GM12878 (cell line): ENCODE measurements around the gene GNA14. TPM values are rescaled to one million over a fixed set of nuclear protein-coding genes. Genes with fewer than 3 reads are reported as not detected.

Experiments
- ATAC-seq: fragments of 200-7000 bp; cut with Tn5 transposase; 3 replicates; pipeline ENCODE4 v1.9.1; 2020; ENCODE audit warnings: mild to moderate bottlenecking, moderate library complexity
- BruUV-seq: library from RNA; stranded (reverse); fragments of 400-500 nt; replicated peaks from 2 replicates; lab custom pipeline; 2021; lab: Mats Ljungman, UMichigan
- CTCF ChIA-PET: fragments of 300-600 bp; sonication (Branson Sonifier 250); formaldehyde crosslinking; extraction: SDS; loops from one replicate; lab custom pipeline; 2021; ENCODE audit warnings: inconsistent platforms; lab: Yijun Ruan, JAX
- POLR2A ChIA-PET: fragments of 350-600 bp; formaldehyde crosslinking; extraction: SDS; loops from one replicate; lab custom pipeline; 2021; ENCODE audit warnings: inconsistent platforms; lab: Charles Lee
- RAD21 ChIA-PET: fragments of 300-600 bp; sonication (Branson Sonifier 250); formaldehyde crosslinking; loops from one replicate; lab custom pipeline; 2023; ENCODE audit warnings: antibody characterized with exemption; ENCODE audit not compliant: unreplicated experiment; lab: Charles Lee
- SMC1A ChIA-PET: fragments of 300-600 bp; sonication (Branson Sonifier 250); formaldehyde crosslinking; loops from one replicate; lab custom pipeline; 2023; ENCODE audit not compliant: unreplicated experiment, uncharacterized antibody; lab: Charles Lee
- DNase-seq: peaks from one replicate; pipeline ENCODE4 v3.0.0-alpha.2; 2011; ENCODE audit warnings: low read depth, low spot score
- FAIRE-seq: peaks from 3 replicates; lab custom pipeline; 2011; peaks lifted over from hg19 to GRCh38; lab: Jason Lieb, UNC
- H2AFZ ChIP-seq: 2 replicates; pipeline ENCODE4 v1.6.0; 2011; ENCODE audit warnings: low read depth, low read length, control low read depth; ENCODE audit not compliant: control insufficient read depth
- H3K27ac ChIP-seq: 2 replicates; pipeline ENCODE4 v1.5.1; 2011; ENCODE audit warnings: control low read depth; ENCODE audit not compliant: control insufficient read depth, insufficient read depth
- H3K27me3 ChIP-seq, 2 experiments: replicated peaks in 1 of 2; 2 replicates each; pipeline versions ENCODE4 v1.6.0 to v1.6.1; 2011; ENCODE audit warnings: low read length in 1 of 2; ENCODE audit not compliant: control insufficient read depth in 2 of 2, insufficient read depth in 2 of 2
- H3K36me3 ChIP-seq, 2 experiments: 2 replicates each; pipeline ENCODE4 v1.5.1; 2011; ENCODE audit warnings: low read length in 1 of 2; ENCODE audit not compliant: control insufficient read depth in 2 of 2, insufficient read depth in 2 of 2
- H3K4me1 ChIP-seq: 2 replicates; pipeline ENCODE4 v1.6.1; 2011; ENCODE audit warnings: mild to moderate bottlenecking, low read length, moderate library complexity, mixed read lengths; ENCODE audit not compliant: control insufficient read depth, insufficient read depth
- H3K4me2 ChIP-seq: 2 replicates; pipeline ENCODE4 v1.6.0; 2011; ENCODE audit warnings: control low read depth; ENCODE audit not compliant: control insufficient read depth, insufficient read depth
- H3K4me3 ChIP-seq: fragments of 200-600 bp; sonication (generic); 2 replicates; pipeline ENCODE4 v1.5.1; 2016
- H3K79me2 ChIP-seq: 2 replicates; pipeline ENCODE4 v1.6.0; 2011; ENCODE audit warnings: low read length; ENCODE audit not compliant: control insufficient read depth, insufficient read depth
- H3K9ac ChIP-seq: 2 replicates; pipeline ENCODE4 v1.8.0; 2011; ENCODE audit warnings: low read length, control low read depth, mixed read lengths; ENCODE audit not compliant: control insufficient read depth, insufficient read depth
- H3K9me3 ChIP-seq: replicated peaks from 3 replicates; pipeline ENCODE4 v1.5.1; 2011; ENCODE audit warnings: mild to moderate bottlenecking, low read length; ENCODE audit not compliant: control insufficient read depth, insufficient read depth
- H4K20me1 ChIP-seq: 2 replicates; pipeline ENCODE4 v1.6.0; 2011; ENCODE audit not compliant: control insufficient read depth, insufficient read depth
- CUX1 ChIP-seq: IDR thresholded peaks from 2 replicates; pipeline ENCODE4 v1.6.1; 2012; ENCODE audit warnings: improper control_type of control experiment, low read depth, low read length; ENCODE audit not compliant: insufficient replicate concordance
- HDAC2 ChIP-seq: fragments of 200-600 bp; sonication (generic); IDR thresholded peaks from 2 replicates; pipeline ENCODE4 v1.6.1; 2017
- MLLT1 ChIP-seq: fragments of 450-650 bp; IDR thresholded peaks from 2 replicates; pipeline ENCODE4 v1.6.1; 2016; ENCODE audit warnings: mild to moderate bottlenecking
- NR2C2 ChIP-seq: IDR thresholded peaks from 2 replicates; pipeline ENCODE4 v1.6.1; 2011; ENCODE audit warnings: borderline replicate concordance, low read depth; ENCODE audit not compliant: control insufficient read depth, insufficient read length
- RUNX3 ChIP-seq: IDR thresholded peaks from 2 replicates; pipeline ENCODE4 v1.6.1; 2012; ENCODE audit warnings: low read length, inconsistent platforms
- SPI1 ChIP-seq: IDR thresholded peaks from 2 replicates; pipeline ENCODE4 v1.6.1; 2011; ENCODE audit warnings: low read depth, mild to moderate bottlenecking, low read length, moderate library complexity, borderline replicate concordance; ENCODE audit not compliant: insufficient read depth
- STAT1 ChIP-seq: fragments of 450-650 bp; conservative IDR thresholded peaks from 2 replicates; pipeline ENCODE4 v1.6.1; 2014; ENCODE audit warnings: antibody characterized with exemption, mild to moderate bottlenecking
- TBL1XR1 ChIP-seq: IDR thresholded peaks from 2 replicates; pipeline ENCODE4 v1.6.1; 2012; ENCODE audit warnings: low read depth, low read length, improper control_type of control experiment
- TCF3 ChIP-seq: IDR thresholded peaks from 2 replicates; pipeline ENCODE4 v1.6.1; 2012; ENCODE audit warnings: low read depth, mild to moderate bottlenecking, low read length, borderline replicate concordance; ENCODE audit not compliant: insufficient read depth
- YY1 ChIP-seq: IDR thresholded peaks from 2 replicates; pipeline ENCODE4 v1.6.1; 2011; ENCODE audit warnings: low read depth, mild to moderate bottlenecking, low read length
- ZBTB11 ChIP-seq: fragments of 450-650 bp; formaldehyde crosslinking; IDR thresholded peaks from 2 replicates; pipeline ENCODE4 v1.5.0; 2022; ENCODE audit warnings: mild to moderate bottlenecking, missing genetic modification characterization
- ZNF274 ChIP-seq: IDR thresholded peaks from one replicate; pipeline ENCODE4 v1.8.0; 2011; ENCODE audit not compliant: insufficient read length, insufficient read depth
- WGBS: methylation state at CpG from one replicate; pipeline ENCODE4 v1.1.6; 2016; ENCODE audit warnings: low lambda C conversion rate; ENCODE audit not compliant: insufficient replicate concordance, insufficient coverage; ENCODE audit errors: missing lambda C conversion rate; 5-methylcytosine and 5-hydroxymethylcytosine counted together
- in situ Hi-C: fragments of 300-500 bp; cut with MboI; formaldehyde crosslinking; loops from 9 replicates; pipeline ENCODE4 v1.14.3; 2018; ENCODE audit warnings: mixed read lengths
- intact Hi-C: fragments of 100-400 bp; cut with micrococcal nuclease; formaldehyde crosslinking; loops from one replicate; pipeline ENCODE4 v1.14.2; 2022; ENCODE audit not compliant: unreplicated experiment
- polyA plus RNA-seq, 11 experiments: library from polyadenylated mRNA; depleted of rRNA in 4 of 11; unstranded in 6 of 11; stranded (reverse) in 5 of 11; fragments of >200 nt; fragmentation: Nextera tagmentation in 4 of 11; fragmentation: Illumina TruSeq in 1 of 11; extraction: Ambion mirVana in 4 of 11; extraction: Trizol in 1 of 11; gene quantifications; 1 replicate in 1 of 11; 2 replicates in 10 of 11; pipeline versions ENCODE4 v1.2.1 to v1.2.3, GENCODE V29; 2011 to 2016; ENCODE audit warnings: inconsistent platforms in 2 of 11, missing spikeins in 2 of 11, low read depth in 1 of 11
- total RNA-seq, 4 experiments: library from RNA; depleted of rRNA in 3 of 4; stranded (reverse); fragments of >200 nt in 3 of 4; fragmentation: Illumina TruSeq in 1 of 4; extraction: Trizol in 1 of 4; gene quantifications; 2 replicates each; pipeline versions ENCODE4 v1.2.1 to v1.2.3, GENCODE V29; 2013 to 2021

GNA14 gene
- total and polyA plus RNA-seq, 10 of the 15 experiments (the other 5 are each of a cell fraction or from before 2014, with no cell fraction given): 0.17 TPM; not detected in 9

- TF ChIP-seq SPI1 (no peak), ZBTB11 (CRISPR knock-in tag) (no peak), MLLT1 (no peak), RUNX3 (no peak), TCF3 (no peak), TBL1XR1 (no peak)
These were observed 212.4 kb downstream of the GNA14 start (continued) for GRCh38 chr9:77435688-77436087.

GRCh38 chr9:77435277-77435676 lies 212.8 kb downstream of the GNA14 start:
- 48% methylated on average over 4 of the region's 4 CpGs for WGBS
- in situ Hi-C loops (no loop called here), intact Hi-C loops (no loop called here)
- ATAC-seq (no peak), FAIRE-seq (no peak), DNase-seq (no peak)
- TF ChIP-seq TCF3 (no peak), STAT1 (no peak), CUX1 (no peak), ZNF274 (no peak), HDAC2 (no peak), NR2C2 (no peak), YY1 (no peak)
- RAD21 ChIA-PET: interaction anchor here (0.6 to 2.0 kb wide), 2 partner anchors 371 to 686 kb away, joined by 3 to 6 read pairs; no protein-coding TSS in a partner anchor
- POLR2A ChIA-PET: no interaction called here
- SMC1A ChIA-PET: interaction anchor here (2.0 kb wide), 1 partner anchor 22 kb away, joined by 14 read pairs; no protein-coding TSS in a partner anchor
- no peak overlapping the region for H3K4me3 ChIP-seq
- no peak overlapping the region for H3K9ac ChIP-seq
- BruUV-seq: no TSS peak
- H3K79me2 ChIP-seq: no peaks in the 10 kb centered on the region
- H3K27ac ChIP-seq: no peak overlapping the region
- H3K4me2 ChIP-seq: no peak overlapping the region
- CTCF ChIA-PET: interaction anchor here (0.7 to 3.7 kb wide), 3 partner anchors 20 to 407 kb away, joined by 3 to 42 read pairs (median 3); no protein-coding TSS in a partner anchor
- no peaks in the 10 kb centered on the region for H3K9me3 ChIP-seq
- no peaks in the 10 kb centered on the region for H3K27me3 ChIP-seq
- H4K20me1 ChIP-seq: no peaks in the 10 kb centered on the region
- no peak overlapping the region for H2AFZ ChIP-seq
- H3K36me3 ChIP-seq: no peaks in the 10 kb centered on the region
- H3K4me1 ChIP-seq: no peaks in the 10 kb centered on the region
